Measurements from ENCODE around the gene MCRIP1. TPM values are rescaled to one million over a fixed set of nuclear protein-coding genes. Genes with fewer than 3 reads are reported as not detected.

Gene MCRIP1
- total RNA-seq, result 91.6 and 113 TPM in 2 replicates

DNA sequence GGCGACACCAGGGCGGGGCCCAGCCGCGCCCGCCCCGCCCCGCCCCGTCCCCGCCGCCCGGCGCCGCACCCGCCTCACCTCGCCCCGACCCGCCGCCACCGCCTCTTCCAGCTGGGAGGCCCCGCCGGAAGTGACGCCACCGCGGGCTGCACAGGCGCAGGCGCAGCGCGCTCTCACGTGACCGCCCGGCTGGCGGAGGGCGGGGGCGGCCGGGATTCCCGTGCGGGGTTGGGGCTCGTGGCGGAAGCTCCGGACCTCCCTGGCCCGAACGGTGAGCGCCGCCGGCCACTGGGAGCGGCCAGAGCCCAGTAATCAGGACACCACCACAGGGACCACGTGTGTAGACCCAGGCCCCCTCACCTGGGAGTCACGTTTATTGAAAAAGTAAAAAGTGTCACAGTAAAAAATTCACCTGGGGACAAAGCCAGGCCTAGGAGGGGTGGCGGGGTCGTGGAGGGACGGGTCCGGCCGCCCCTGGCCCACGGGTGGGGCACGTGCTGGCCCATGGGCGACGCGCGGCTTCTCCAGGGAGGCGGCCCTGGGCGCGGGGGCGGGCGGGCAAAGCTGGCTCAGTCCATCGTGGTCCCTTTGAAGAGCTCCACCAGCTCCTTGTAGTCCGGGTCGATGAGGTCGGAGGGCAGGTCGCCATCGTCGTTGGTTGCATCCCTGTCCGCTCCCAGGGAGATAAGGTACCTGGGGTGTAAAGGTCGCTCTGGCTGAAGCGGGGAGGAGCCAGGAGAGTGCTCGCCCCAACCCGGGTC lies at the start of gene MCRIP1:
Gene MCRIP1 (minus strand): TSS at position 132 of the 761 bp plus-strand sequence. CDS start 8,785 bp downstream, outside the sequence.

GRCh38 chr17:81870981-81871386 lies 37.9 kb upstream of the MCRIP1 start, which contains the start of gene ARHGDIA:
Gene ARHGDIA, minus strand, starts transcription at chr17:81871337. Its CDS starts 1,407 bp downstream, at chr17:81869930.

DNA sequence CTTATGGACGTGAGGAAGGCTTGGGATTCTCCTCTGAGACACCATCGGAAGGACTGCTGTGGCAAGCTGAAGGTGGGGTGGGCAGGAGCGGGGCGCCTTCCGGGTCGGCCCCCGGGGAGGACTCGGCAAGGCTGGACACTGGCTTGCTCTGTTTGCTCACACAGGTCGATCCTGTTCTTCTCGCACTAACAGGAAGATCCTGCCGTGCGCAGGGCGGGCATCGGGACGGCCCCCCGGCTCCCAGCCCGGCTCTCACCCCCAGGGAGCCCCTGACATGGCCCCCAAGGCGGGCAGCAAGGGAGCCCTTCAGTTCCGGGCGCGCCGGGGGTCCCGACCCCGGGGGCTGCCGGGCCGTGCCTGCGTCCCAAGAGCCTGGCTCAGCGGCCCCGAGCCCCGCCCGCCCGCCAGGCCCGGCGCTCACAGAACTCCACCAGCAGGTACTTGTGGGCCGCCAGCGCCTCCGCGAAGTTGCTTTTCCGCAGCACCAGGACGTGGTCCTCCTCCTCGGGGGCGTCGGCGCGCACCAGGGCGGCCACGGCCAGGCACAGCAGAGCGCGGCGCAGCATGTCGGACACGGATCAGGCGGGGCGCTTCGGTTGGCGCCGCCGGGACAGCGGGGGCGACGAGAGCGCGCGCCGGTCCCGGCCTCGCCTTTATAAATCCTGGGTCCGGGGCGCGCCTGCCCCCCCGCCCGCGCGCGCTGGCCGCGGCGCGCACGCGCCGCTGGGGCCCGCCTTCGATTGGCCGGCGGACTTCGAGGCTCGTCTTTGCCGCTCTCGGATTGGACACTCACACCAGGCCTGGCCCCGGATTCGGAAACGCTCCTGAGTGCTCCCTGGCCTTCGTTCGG lies 27.0 kb upstream of the MCRIP1 start, which contains the start of gene P4HB:
Gene P4HB (minus strand): TSS at position 630 of the 850 bp plus-strand sequence. CDS start 64 bp downstream, at position 566.

DNA sequence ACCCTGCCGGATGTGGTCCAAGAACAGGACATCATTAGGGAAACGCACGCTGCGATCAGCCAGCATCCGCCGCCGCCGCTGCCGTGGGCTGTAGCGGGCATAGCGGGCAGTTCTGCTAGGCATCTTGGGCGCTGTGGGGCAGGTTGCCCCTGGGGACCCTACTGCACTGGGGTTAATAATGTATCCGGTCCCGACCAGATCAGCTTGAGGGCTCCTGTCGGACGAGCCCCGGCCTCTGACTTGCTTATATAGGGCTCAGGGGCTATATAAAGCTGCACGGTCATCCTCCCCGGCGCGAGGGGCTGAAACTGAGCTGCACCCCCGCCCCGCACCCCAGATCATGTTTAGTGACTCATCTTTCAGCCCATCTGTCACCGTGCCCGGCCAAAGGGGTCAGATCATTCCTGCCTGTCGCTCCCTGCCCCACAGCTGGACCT lies 1.8 kb upstream of the MCRIP1 start, which contains the start of gene PPP1R27:
Gene PPP1R27 (minus strand): TSS at position 220 of the 437 bp plus-strand sequence. CDS start 97 bp downstream, at position 123.

GRCh38 chr17:81803728-81804558 lies 29.1 kb downstream of the MCRIP1 start, which contains the start of gene GCGR:
Gene GCGR, plus strand, starts transcription at chr17:81804150. Its CDS starts 4,869 bp downstream, at chr17:81809019.

Other genes with a start within 250 kb of the MCRIP1 start
- gene NPLOC4, start 196.2 kb downstream of the MCRIP1 start, total RNA-seq, result 55.0 and 97.4 TPM in 2 replicates
- 0.58 and 1.7 TPM in 2 replicates for gene TSPAN10, start 196.1 kb downstream of the MCRIP1 start, total RNA-seq
- not detected in 2 replicates for gene PDE6G, start 176.7 kb downstream of the MCRIP1 start, total RNA-seq
- 24.8 and 39.5 TPM in 2 replicates for gene OXLD1, start 166.7 kb downstream of the MCRIP1 start, total RNA-seq
- 5.6 and 13.8 TPM in 2 replicates for gene CCDC137, start 166.6 kb downstream of the MCRIP1 start, total RNA-seq
- gene ARL16, start 149.5 kb downstream of the MCRIP1 start, total RNA-seq, result 24.0 and 26.6 TPM in 2 replicates
- gene HGS, start 149.3 kb downstream of the MCRIP1 start, total RNA-seq, result 74.6 and 77.2 TPM in 2 replicates
- 3.7 and 65.9 TPM in 2 replicates for gene MRPL12, start 129.9 kb downstream of the MCRIP1 start, total RNA-seq
- gene SLC25A10, start 121.0 kb downstream of the MCRIP1 start, total RNA-seq, result 5.6 and 17.8 TPM in 2 replicates
- gene GCGR, start 29.1 kb downstream of the MCRIP1 start, total RNA-seq, result not detected in 2 replicates
- 0.19 and 0.28 TPM in 2 replicates for gene PPP1R27, start 1.8 kb upstream of the MCRIP1 start, total RNA-seq
- 1,109 and 1,495 TPM in 2 replicates for gene P4HB, start 27.2 kb upstream of the MCRIP1 start, total RNA-seq
- gene ARHGDIA, start 38.0 kb upstream of the MCRIP1 start, total RNA-seq, result 132 and 223 TPM in 2 replicates
- gene ALYREF, start 58.3 kb upstream of the MCRIP1 start, total RNA-seq, result 60.0 and 264 TPM in 2 replicates
- 110 and 239 TPM in 2 replicates for gene ANAPC11, start 58.4 kb upstream of the MCRIP1 start, total RNA-seq
- gene NPB, start 68.9 kb upstream of the MCRIP1 start, total RNA-seq, result 0.58 and 0.85 TPM in 2 replicates
- 27.6 and 43.3 TPM in 2 replicates for gene PCYT2, start 78.1 kb upstream of the MCRIP1 start, total RNA-seq
- gene SIRT7, start 84.9 kb upstream of the MCRIP1 start, total RNA-seq, result 11.3 and 23.8 TPM in 2 replicates
- 14.4 TPM in 2 replicates for gene MAFG, start 94.4 kb upstream of the MCRIP1 start, total RNA-seq
- gene PYCR1, start 104.0 kb upstream of the MCRIP1 start, total RNA-seq, result 107 and 123 TPM in 2 replicates
- not detected in 2 replicates for gene MYADML2, start 113.9 kb upstream of the MCRIP1 start, total RNA-seq
- not detected in 2 replicates for gene NOTUM, start 127.9 kb upstream of the MCRIP1 start, total RNA-seq
- gene ASPSCR1, start 144.3 kb upstream of the MCRIP1 start, total RNA-seq, result 19.6 and 23.7 TPM in 2 replicates
- 13.8 and 53.7 TPM in 2 replicates for gene CENPX, start 189.6 kb upstream of the MCRIP1 start, total RNA-seq
- 9.0 and 19.2 TPM in 2 replicates for gene LRRC45, start 190.0 kb upstream of the MCRIP1 start, total RNA-seq
- 4.4 and 6.5 TPM in 2 replicates for gene RAC3, start 198.4 kb upstream of the MCRIP1 start, total RNA-seq
- 51.0 and 75.3 TPM in 2 replicates for gene DCXR, start 204.4 kb upstream of the MCRIP1 start, total RNA-seq
- gene RFNG, start 218.5 kb upstream of the MCRIP1 start, total RNA-seq, result 21.5 and 35.2 TPM in 2 replicates
- gene GPS1, start 218.6 kb upstream of the MCRIP1 start, total RNA-seq, result 69.9 and 119 TPM in 2 replicates
- gene DUS1L, start 232.5 kb upstream of the MCRIP1 start, total RNA-seq, result 42.8 and 60.0 TPM in 2 replicates

All from regular cardiac myocyte (primary cell).